ENCODE results near the gene ZBTB2.

ZBTB2 gene

DNA sequence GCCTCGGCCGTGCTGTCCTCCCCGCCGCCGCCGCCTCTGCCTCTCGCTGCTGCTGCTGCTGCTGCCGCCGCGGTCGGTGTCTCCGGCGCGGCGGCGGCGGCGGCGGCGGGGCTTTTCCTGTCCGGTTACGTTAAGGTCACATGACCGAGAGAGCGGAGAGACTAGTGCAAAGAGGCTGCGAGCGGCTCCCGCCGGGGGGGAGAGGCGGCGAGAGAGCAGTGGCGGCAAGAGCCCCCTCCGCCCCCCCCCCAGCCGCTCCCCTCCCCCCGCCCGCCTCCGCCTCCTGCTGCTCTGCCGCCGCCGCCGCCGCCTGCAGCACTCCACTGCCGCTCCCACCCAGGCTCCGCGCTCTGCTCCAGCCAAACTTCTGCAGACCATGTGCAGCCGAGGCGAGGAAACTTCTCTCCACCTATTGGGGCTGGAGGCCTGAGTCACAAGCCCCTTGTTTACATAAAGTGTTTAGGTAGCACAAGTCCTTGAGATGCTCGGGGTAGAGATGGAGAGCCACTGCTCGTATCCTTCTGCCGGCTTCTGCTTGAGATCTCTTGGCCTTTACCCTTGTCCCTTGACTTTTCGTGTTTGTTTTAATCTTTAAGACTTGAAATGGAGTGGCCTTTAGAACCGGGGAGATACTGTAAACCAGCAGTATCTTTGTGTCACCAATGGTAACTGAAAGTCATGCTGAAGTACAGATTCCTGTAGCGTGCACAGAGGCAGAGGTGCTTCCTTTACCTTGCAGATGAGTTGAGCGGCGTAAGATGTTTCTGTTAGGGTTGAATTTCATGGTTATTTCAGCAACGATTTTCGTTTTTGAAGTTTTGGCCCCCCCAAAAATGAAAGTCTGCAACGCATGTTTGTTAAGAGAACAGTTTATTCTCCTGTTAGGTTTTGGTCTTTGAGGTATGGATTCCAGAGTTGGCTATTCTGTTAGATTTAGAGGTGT, at the start of gene ZBTB2:
Gene ZBTB2 (minus strand): TSS at position 89 of the 943 bp plus-strand sequence. CDS start 17,922 bp downstream, outside the sequence.
- DNase-seq (ENCODE audit: low read depth), result peak; percentile 42

DNA sequence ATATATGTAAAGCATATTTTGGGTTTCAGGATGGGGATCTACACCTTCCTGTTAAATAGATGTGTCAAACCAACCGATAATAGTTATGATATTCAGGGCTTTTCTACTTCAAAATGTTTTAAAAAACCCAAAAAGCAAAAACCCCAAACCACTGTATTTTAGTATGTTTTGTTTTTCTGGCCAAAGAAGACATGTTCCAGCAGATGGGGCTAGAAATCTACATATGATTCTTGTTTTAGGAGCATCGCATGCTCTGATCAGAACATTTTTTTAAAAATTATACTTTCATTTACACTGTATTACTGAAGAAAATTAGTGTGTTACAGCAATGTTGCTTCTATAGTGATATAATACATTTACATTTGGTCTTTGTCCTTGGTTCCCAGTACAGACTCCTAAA, 49.6 kb upstream of the ZBTB2 start:
- no peak for DNase-seq (ENCODE audit: low read depth)

DNA sequence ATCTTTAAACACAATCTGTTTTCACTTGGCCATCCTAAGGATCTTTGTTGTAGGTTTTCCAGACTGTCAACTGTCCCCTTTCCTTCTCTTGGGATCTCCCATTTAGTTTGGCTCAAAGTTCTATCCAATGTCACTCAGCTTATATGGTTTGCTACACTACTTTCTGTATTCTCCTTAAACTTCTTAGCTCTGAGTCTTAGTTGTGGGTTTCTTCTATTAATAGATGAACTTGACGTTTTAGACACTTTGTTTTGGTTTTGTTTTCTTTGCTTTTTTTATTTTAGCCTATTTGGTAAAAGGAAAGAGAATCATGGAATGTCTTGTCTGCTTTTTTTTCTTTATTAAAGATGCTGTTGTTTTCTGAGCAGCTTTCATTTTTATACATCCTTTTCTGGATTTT, 49.1 kb upstream of the ZBTB2 start:
- DNase-seq (ENCODE audit: low read depth), result no peak

DNA sequence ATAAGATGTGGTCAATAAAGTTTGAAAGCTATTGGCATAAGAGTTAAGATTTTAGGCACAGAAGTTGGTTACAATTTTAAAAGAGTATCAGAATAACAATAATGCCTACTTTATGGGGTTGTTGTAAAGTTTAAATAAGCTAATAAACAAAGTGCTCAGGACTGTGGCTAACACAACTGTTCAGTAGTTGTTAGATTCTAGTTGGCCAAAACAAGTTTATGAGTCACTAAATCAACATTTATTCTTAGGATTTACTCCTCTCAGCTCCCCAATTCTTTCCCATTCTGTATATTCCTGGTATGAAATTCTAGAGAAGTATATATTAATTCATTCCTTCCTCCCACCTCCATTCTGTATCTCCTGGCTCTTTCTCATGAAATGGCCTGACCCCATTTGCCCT, 46.0 kb upstream of the ZBTB2 start:
- DNase-seq (ENCODE audit: low read depth), result no peak

DNA sequence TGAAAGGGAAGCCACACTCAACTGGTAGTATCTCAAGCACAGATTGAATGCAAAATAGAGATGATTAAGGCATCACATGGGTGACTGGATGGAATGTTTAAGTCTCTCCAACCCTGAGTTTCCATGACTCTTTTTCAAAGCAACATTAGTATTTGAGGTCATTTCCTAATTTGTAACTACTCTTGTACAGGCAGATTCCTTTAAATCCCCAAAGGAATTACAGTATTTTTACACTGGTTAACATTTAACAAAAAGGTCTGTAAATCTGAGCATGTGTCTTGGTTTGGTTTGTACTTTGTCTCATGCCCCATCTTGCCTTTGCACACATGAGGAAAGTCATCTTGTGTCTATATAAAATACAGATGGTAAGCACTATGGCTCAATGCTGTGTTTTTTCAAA, 45.4 kb upstream of the ZBTB2 start:
- no peak for DNase-seq (ENCODE audit: low read depth)

DNA sequence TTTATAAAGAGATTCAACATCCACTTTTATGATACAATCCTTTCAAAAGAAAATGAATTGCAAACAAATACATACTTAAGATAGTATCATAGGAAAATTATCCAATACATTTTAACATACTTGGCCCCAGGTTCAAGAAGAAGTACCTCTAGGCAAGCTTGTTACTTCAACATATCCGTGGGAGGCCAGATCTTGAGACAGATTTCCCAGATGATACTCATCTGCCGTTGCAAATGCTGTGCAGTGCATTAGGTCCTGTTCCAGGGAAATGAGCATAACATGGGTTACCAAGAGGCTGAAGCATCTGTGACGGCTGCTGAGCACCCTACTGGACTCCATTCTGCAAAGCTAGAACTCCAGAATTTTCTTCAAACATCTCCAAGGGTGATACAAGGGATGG, 44.9 kb upstream of the ZBTB2 start:
- no peak for DNase-seq (ENCODE audit: low read depth)

GRCh38 chr6:151434369-151434768, 43.0 kb upstream of the ZBTB2 start:
- no peak for DNase-seq (ENCODE audit: low read depth)

- DNase-seq (ENCODE audit: low read depth), result no peak
Measured at GRCh38 chr6:151432651-151433050, 41.3 kb upstream of the ZBTB2 start.

- no peak for DNase-seq (ENCODE audit: low read depth)
Measured at GRCh38 chr6:151431337-151431736, 40.0 kb upstream of the ZBTB2 start.

GRCh38 chr6:151430886-151431285, 39.5 kb upstream of the ZBTB2 start:
- no peak for DNase-seq (ENCODE audit: low read depth)

- DNase-seq (ENCODE audit: low read depth), result no peak
Measured at GRCh38 chr6:151428093-151428735, 36.9 kb upstream of the ZBTB2 start.

DNA sequence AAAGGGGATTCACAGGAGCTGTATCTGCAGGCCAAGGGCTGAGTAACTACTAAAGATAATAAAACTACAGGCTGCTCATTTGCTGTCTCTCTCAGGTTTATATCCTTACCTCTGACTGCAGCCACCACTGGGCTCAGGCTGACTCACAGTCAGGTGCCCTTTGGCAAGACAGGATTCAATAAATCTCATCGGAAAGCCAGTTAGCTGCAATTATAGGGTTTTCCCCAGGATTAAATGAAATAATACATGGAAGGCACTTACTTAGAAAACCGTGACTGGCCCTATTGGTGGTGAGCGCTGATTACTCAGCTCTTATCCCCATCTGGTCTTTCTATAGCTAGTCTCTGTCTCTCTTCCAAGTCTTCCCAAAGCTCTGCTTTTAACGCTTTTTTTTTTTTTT, 34.2 kb upstream of the ZBTB2 start:
- DNase-seq (ENCODE audit: low read depth), result no peak

DNA sequence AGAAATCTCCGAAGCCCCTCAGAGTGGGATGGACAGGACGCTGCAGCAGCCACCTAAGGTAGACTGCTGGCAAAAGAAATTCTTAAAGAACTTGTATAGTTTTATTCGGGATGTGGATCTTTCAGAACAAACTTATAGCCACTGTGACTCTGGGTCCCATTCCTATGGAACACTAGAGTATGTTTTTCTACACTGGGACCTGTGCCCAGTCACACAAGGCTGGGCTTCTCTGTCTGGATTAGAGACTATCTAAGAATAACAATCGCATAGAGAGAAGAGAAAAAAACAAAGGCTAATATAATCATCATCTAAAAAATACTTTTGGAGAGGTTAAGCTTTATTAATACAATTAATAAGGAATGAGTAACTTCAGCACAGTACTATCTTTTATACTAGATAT, 31.6 kb upstream of the ZBTB2 start:
- no peak for DNase-seq (ENCODE audit: low read depth)

DNA sequence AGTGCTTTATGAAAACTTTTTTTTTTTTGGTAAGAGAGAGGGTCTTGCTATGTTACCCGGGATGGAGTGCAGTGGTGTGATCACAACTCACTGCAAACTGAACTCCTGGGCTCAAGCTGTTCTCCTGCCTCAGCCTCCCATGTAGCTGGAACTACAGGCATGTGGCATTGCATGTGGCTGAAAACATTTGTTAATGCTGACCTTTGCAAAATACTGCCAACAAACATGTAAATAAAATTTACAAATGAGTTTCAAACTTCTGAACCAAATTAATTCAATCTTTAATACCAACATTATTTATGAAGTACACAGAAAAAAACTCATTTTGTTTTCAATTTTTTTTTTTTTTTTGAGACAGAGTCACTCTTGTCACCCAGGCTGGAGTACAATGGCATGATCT, 26.1 kb upstream of the ZBTB2 start:
- DNase-seq (ENCODE audit: low read depth), result no peak

DNA sequence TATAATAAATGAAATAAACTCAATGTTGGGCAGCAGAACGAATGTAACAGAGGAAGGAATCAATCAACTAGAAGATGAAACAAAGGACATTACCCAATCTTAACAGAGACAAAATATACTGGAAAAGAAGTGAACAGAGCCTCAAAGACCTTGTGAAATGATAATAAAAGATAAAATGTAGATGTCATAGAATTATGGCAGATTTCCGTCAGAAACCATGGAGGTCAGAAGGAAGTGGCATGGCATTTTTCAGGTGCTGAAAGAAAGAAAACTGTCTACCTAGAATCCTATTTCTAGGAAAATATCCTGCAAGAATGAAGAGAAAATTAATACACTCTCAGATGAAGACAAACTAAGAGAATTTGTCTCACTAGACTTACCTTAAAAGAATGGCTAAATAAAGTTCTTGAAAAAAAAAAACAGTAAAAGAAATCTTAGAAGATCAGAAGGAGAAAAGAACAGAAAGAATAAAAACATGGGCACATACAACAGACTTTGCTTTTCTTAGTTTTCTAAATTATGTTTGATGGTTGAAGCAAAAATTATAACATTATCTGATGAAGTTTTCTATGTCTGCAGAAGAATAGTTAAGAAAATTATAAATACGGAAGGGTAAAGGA, 23.4 kb upstream of the ZBTB2 start:
- DNase-seq (ENCODE audit: low read depth), result no peak

DNA sequence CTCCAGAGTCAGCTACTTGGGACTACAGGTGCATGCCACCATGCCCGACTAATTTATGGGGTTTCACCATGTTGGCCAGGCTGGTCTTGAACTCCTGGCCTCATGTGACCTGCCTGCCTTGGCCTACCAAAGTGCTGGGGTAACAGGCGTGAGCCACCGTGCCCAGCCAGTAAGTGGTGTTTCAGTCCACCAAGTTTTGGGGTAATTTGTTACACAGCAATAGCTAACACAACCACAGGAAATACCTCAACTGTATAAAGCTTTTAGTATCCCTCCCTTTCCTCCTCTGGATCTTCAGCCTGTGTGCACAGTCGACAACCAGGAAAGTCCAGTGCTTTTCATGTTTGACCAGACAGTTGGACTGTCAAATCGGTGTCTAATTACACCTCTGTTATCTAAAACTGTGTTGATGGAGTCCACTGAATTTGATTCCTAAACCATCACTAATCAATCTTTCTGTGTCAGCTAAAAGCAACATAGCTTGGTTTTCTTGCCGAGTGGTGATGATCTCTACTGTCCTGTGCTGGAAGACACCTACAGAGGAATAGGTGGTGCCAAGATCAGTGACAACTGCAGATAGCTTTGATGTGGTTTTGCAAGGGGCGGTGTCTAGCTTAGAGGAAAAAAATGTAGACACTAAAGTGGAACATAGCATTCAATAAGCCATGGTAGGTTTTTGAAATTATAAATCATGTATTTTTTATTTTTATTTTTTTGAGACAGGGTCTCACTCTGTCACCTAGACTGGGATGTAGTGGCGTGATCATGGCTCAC, 22.2 kb upstream of the ZBTB2 start:
- no peak for DNase-seq (ENCODE audit: low read depth)

- DNase-seq (ENCODE audit: low read depth), result no peak
Measured at GRCh38 chr6:151412909-151413308, 21.6 kb upstream of the ZBTB2 start.

DNA sequence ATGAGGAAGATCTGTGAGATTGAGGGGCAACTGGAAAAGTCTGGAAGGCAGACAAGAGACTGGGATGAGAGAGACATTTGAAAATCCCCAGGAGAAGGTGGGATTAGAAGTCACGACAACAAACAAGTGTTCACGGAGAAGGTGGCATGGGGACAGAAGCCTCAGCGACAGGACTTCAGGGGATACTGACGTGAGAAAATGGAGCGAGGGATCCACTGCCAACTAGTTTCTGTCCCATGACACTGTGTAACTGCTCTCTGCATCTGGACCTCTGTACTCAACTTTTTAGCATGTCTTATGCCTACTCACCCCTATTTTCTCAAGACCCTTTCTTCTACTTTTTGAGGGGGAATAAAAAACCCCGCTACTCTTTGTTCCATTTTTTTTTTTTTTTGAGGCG, 18.3 kb upstream of the ZBTB2 start:
- DNase-seq (ENCODE audit: low read depth), result no peak

- no peak for DNase-seq (ENCODE audit: low read depth)
Measured at GRCh38 chr6:151409260-151409659, 17.9 kb upstream of the ZBTB2 start.

GRCh38 chr6:151408858-151409257, 17.5 kb upstream of the ZBTB2 start:
- DNase-seq (ENCODE audit: low read depth), result no peak

- DNase-seq (ENCODE audit: low read depth), result no peak
Measured at GRCh38 chr6:151403919-151404308, 12.6 kb upstream of the ZBTB2 start.

DNA sequence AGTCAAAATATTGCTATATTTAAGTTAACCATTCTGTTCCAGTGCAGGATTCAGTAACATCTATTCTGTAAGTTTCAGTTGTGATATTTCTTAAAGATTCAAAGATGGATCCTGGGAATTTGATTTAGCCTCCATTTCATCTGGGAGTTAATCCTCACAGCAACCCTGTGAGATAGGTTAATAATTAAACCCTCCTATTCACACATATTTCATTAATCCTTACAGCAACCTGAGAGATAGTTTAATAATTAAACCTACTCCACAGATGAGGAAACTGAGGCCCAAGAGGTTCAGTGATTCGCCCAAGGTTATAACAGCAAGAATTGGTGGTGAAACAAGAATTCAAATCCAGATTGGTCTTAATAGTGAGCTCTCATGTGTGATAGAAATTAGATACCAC, 10.9 kb upstream of the ZBTB2 start:
- no peak for DNase-seq (ENCODE audit: low read depth)

Measured in HS-27A (cell line).